GM21528 (cell line): ENCODE results near the gene MYADM.
"Not testable (repeated sequence)": the region's sequence is repeated elsewhere in the genome, so short reads cannot be mapped to it uniquely, and the experiment has no call there.

ENCODE experiments used
- ATAC-seq: cut with Tn5 transposase; IDR thresholded peaks from one replicate; pipeline ENCODE4 v1.9.1; 2021; ENCODE audit warnings: mild to moderate bottlenecking, moderate library complexity; ENCODE audit not compliant: unreplicated experiment, low FRiP score

Gene MYADM

GRCh38 chr19:53868091-53868891 lies 608 bp downstream of the MYADM start:
- ATAC-seq, result peak; percentile 1

GRCh38 chr19:53868892-53869804 lies 1.5 kb downstream of the MYADM start:
- ATAC-seq, result peak; percentile 50

DNA sequence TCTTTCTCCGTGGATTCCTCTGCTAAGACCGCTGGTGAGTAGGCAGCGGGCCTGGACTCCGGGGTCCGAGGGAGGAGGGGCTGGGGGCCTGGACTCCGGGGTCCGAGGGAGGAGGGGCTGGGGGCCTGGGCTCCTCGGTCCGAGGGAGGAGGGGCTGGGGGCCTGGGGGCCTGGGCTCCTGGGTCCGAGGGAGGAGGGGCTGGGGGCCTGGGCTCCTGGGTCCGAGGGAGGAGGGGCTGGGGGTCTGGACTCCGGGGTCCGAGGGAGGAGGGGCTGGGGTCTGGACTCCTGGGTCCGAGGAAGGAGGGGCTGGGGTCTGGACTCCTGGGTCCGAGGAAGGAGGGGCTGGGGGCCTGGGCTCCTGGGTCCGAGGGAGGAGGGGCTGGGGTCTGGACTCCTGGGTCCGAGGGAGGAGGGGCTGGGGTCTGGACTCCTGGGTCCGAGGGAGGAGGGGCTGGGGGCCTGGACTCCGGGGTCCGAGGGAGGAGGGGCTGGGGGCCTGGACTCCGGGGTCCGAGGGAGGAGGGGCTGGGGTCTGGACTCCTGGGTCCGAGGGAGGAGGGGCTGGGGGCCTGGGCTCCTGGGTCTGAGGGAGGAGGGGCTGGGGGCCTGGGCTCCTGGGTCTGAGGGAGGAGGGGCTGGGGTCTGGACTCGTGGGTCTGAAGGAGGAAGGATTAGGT lies 2.3 kb downstream of the MYADM start:
- ATAC-seq, result not testable (repeated sequence)

DNA sequence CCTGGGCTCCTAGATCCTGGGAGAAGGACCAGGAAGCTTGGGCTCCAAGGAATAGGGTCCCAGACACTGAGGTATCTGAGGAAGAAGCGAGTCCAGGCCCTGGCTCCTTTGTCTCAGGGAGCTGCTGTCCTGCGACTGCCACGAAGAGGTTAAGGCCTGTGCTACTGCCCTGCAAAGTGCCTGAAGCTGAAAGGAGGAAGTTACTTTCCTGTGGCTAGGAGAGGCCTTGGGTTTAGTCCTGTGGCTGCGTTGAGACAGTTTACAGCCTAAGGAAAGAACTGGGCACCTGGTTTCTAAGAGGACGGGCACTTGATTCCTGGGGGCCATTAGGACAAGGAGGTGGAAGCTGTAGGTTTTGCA lies 2.8 kb downstream of the MYADM start:
- ATAC-seq, result no peak

- no peak for ATAC-seq
Observed at GRCh38 chr19:53871454-53871853, 3.8 kb downstream of the MYADM start.

GRCh38 chr19:53872762-53873161 lies 5.1 kb downstream of the MYADM start:
- ATAC-seq, result no peak

DNA sequence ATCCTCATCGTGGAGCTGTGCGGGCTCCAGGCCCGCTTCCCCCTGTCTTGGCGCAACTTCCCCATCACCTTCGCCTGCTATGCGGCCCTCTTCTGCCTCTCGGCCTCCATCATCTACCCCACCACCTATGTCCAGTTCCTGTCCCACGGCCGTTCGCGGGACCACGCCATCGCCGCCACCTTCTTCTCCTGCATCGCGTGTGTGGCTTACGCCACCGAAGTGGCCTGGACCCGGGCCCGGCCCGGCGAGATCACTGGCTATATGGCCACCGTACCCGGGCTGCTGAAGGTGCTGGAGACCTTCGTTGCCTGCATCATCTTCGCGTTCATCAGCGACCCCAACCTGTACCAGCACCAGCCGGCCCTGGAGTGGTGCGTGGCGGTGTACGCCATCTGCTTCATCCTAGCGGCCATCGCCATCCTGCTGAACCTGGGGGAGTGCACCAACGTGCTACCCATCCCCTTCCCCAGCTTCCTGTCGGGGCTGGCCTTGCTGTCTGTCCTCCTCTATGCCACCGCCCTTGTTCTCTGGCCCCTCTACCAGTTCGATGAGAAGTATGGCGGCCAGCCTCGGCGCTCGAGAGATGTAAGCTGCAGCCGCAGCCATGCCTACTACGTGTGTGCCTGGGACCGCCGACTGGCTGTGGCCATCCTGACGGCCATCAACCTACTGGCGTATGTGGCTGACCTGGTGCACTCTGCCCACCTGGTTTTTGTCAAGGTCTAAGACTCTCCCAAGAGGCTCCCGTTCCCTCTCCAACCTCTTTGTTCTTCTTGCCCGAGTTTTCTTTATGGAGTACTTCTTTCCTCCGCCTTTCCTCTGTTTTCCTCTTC lies 6.3 kb downstream of the MYADM start:
- no peak for ATAC-seq

GRCh38 chr19:53874606-53874990 lies 6.9 kb downstream of the MYADM start:
- ATAC-seq, result no peak

- no peak for ATAC-seq
Observed at GRCh38 chr19:53875602-53876325, 8.1 kb downstream of the MYADM start.

GRCh38 chr19:53876651-53877224 lies 9.1 kb downstream of the MYADM start:
- no peak for ATAC-seq

- no peak for ATAC-seq
Observed at GRCh38 chr19:53877361-53877766, 9.7 kb downstream of the MYADM start.

- ATAC-seq, result no peak
Observed at GRCh38 chr19:53878776-53879139, 11.1 kb downstream of the MYADM start.

DNA sequence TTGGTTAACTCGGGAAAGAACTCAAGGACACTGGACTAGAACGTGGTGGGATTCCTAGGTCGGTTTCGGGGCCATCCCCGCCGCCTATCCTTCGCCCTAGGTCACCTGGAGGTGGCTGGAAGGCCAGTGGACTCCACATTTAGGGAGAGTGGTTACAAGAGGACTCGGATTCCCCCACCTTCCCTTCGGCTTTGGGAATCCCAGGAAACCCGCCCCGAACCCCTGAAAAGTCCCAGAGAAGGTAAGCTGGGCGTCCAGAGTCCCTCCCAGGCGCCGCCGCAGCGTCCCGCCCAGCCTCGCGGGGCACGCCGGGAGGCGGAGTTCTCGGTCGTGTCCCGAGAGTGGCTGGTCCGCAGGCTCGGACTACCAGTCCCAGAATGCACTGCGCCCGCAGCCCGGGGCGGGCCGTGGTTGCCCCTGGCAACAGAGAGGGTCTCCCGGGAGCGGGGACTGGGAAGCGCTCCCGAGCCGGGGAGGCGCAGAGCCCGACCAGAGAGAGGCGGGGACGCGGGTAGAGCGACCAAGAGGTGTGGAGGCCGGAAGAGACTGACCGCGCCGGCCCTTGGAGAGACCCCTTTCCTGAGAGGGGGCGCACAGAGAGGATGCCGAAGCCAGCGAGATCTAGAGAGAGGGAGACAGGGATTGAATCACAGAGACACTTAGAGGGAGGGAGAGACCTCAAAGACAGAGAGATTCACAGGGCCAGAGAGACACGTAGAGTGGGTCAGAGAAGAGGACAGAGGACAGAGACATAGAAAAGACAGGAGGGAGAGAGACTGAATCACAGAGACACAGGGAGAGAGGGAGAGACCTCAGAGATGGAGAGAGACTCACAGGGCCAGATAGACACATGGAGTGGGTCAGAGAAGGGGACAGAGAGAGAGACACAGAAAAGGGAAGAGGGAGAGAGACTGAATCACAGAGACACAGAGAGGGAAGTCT lies 11.7 kb downstream of the MYADM start:
- peak; percentile 88 for ATAC-seq

DNA sequence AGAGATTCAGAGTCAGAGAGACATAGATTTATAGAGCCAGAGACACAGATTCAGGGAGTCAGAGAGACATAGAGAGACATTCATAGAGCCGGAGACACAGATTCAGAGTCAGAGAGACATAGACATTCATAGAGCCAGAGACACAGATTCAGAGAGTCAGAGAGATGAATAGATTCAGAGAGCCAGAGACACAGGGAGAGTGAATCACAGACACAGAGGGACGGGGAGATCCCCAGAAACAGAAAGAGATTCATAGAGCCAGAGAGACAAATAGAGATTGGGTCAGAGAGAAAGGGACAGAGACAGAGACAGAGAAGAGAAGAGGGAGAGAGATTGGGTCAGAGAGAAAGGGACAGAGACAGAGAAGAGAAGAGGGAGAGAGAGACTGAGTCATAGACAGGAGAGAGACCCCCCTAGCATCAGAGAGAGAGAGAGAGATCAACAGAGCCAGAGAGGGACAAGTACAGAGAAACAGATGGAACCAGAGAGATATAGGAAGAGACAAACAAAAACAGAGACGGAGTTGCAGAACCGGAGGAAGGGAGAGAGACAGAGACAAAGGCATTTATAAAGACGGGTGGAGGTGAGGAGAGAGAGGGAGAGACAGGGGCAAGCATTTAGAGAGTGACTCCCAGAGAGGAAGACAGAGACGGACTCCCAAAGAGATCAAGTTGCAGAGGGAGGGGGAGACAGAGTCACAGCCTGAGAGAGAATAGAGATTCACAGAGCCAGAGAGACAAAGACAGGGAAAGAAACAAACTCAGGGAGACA lies 13.2 kb downstream of the MYADM start:
- no peak for ATAC-seq

DNA sequence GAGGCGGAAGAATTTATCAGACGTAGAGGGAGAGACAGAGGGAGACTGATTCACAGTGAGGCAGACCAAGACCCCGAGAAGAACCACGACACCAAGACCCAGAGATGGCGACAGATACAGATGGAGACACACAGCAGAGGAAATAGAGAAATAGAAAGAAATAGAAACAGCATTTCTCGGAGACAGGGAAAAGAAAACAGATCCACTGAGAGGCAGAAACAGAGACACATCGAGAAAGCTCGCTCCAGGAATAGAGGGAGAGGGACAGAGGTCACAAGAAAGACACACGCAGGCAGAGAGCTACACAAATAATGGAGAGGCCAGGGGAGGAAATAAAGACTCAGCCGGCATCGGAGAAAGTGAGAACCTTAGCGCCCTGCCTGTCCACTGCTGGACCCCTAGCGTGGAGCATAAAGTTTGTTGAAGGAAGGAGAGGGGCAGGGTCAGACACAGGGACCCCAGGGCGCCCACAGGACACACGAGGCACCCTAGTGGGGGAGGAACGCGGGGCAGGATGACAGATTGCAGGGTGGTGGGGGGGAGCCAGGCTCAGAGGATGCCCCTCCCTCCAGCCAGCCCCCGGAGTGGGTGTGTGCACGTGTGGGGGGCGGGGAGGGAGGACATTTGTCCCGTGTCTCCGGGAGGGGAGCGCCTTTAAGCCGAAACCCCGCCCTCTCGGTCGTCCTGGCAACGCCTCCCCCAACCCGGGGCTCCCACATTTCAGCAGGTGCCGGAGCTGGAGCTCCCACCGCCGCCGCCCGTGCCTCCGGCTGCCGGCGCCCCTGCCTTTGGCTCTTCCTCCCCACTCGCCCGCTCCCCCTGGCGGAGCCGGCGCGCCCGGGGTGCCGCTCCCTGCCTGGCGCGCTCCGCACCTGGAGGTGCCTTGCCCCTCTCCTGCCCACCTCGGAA lies 14.1 kb downstream of the MYADM start, which contains the start of gene PRKCG:
Gene PRKCG (plus strand): TSS at position 716 of the 909 bp plus-strand sequence. CDS start 298 bp downstream, outside the sequence.
- no peak for ATAC-seq

DNA sequence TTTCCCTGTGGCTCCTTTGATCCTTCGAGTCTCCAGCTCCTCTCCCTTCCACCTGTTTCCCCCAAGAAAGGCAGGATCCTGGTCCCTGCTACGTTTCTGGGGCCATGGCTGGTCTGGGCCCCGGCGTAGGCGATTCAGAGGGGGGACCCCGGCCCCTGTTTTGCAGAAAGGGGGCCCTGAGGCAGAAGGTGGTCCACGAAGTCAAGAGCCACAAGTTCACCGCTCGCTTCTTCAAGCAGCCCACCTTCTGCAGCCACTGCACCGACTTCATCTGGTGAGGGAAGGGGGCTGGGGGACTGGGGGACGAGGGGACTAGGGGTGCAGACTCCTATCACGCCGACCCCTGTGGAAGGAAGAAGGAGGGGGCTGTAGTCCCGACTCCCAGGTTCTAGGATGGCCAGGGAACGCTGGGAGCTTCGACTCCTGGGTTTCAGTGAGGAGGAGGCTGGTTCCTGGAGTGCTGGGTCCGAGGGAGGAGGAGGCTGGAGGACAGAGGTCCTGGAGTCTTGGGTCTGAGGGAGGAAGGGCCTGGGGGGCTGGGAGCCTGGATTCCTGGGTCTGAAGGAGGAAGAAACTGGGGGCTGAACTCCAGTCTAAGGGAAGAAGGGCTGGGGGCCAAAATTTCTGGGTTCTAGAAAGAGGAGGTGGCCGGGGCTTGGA lies 14.8 kb downstream of the MYADM start:
- ATAC-seq, result no peak
